Measurements from ENCODE around the gene MAD2L2. TPM values are rescaled to one million over a fixed set of nuclear protein-coding genes. Genes with fewer than 3 reads are reported as not detected.

Gene MAD2L2
- 20.1 TPM for total RNA-seq
- long read RNA-seq, transcript MAD2L2-207 (9 exons, 1,118 nt): major isoform, 8 of 10 reads
- long read RNA-seq, partial matches to known transcripts: 1 of 10 reads
- long read RNA-seq, other reads (novel, unspliced or antisense): 1 of 10 reads

DNA sequence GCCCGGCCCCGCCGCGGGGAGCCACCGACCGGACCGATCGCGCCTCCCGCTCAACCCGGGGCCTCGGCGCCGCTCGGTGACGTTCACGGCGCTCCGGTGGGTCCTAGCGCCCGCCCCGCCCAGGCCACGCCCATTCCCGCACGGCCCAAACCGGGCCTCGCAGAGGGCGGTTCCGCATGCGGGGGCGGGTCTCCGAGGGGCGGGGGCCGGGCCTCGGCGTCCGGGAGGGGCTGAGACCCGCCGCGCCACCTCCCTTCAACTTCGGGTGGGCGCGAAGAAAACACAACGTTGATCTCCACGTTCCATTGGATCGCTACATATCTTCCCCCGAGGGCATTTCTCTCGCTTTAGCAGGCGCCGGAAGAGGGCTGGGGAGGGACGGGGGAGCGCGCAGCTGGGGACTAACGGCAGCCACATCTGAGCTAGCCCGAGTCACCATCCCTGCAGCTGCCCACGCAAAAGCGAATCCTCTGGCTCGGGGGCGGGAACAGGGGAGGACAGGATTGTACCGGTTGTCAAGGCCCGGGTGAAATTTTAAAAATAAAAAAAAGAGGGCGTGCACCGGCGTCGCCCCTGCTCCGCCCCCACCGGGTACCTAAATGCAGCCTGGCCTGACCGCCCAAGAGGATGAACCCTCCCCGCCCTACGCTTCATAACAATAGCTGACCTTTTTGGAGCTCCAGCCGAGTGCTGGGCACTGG, at the start of gene MAD2L2:
TSS of gene MAD2L2 (minus strand) at position 78 of the 701 bp plus-strand sequence. CDS start 547 bp downstream, outside the sequence.
- intact Hi-C loops (cut with DNase I): loop anchor here (1.0 to 5.0 kb wide), 3 partner anchors 17 to 56 kb away; partner anchors contain the start of genes AGTRAP and FBXO6
- ATAC-seq: peak; percentile 98
- peak; percentile 96 for DNase-seq (ENCODE audit: missing footprints)

DNA sequence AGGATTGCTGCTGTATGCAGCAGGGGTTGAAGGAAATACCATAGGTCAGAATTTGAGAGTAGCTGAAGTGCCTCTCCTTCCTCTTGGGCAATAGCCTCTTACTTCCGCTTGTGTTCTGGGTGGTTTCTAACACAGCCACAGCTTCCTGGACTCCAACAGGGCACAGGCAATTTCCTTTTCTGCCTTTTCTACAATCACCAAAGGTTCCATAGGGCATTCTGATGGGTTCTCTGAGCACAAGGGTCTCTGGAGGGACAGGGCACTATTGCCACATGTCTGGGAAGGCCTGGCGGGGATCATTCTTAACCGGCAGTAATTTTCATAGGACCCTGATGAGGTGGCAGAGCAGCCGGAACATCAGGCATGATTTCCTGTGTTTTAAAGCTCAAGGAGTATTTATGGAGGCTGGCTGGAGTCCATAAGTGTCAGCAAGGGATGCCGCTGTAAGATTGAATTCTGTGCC, 49.5 kb upstream of the MAD2L2 start:
- DNase-seq (ENCODE audit: missing footprints) (no peak), ATAC-seq (peak; percentile 40)
- intact Hi-C loops (cut with DNase I): no loop called here

DNA sequence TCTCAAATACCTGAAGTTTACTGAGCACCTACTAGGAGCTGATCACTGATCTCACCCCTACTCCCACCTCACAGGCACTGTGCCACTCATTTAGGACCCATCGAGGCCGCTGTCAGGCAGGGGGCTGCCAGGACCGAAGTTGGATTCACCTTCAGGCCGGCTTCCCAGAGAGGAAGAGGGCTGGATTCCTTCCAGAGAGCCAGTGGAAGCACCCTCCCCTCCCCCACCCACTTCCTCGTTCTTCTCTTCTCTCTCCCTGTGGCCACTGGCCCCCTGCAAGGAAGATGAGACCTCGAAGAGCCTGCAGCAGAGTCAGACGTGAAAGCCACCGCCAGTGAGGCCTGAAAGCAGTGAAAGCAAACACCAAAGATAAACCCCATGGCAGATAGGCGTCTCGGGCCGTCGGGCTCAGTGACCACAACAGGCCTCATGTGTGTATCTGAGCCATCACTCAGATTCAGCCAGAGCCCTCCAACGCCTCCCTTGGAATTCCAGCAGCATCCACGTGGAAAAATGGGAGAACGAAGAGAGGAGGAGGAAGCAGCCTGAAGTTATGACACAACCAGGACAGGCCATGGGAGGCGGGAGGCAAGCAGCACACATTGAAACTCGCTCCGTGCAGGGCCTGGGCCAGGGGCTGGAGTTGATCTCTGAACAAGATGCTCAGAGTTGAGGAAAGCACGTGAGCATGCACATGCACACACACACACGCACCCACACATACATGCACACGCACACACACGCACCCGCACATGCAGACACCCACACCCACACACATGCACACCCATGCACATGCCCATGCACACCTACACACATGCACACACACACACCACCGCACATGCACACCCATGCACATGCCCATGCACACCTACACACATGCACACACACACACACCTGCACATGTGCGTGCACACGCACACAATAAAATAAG, 48.8 kb upstream of the MAD2L2 start:
- DNase-seq (ENCODE audit: missing footprints): no peak
- intact Hi-C loops (cut with DNase I): no loop called here
- ATAC-seq: peak; percentile 2

DNA sequence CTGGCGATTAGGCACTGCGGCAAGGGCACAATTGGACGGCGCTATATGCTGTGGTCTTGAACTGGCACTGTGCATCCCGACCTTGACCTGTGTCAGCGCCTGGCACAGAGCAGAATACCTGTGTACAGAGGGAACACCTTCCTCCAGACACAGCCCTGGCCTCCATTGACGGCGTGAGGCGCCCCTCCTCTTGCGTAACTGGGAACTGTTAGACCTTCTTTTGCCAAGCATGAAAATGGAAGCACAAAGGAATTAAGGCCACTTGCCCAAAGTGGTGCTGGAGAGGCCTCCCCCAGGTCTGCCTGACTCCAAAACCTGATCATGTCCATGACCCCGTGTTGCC, 48.2 kb upstream of the MAD2L2 start:
- intact Hi-C loops (cut with DNase I): no loop called here
- DNase-seq (ENCODE audit: missing footprints) (no peak), ATAC-seq (no peak)

DNA sequence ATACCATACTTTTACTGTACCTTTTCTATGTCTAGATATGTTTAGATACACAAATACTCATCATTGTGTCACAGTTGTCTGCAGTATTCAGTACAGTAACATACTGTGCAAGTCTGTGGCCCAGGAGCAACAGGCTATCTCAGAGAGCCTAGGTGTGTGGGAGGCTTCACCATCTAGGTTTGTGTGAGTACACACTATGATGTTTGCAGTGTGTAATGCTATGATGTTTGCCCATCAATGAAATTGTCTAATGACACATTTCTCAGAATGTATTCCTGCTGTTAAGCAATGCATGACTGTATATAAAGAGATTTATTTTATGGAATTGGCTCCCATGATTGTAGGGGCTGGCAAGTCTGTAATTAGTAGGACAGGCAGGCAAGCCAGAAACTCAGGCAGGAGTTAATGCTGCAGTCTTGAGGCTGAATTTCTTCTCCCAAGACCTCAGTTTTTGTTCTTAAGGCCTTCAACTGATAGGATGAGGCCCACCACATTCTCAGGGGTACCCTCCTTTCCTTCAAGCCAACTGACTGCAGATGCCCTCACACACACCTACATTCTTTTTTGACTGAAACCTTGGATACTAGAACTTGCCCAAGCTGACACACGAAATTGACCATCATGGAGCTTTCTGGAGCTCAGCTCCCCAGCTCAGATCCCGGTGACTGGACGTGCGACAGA, 47.3 kb upstream of the MAD2L2 start:
- ATAC-seq: no peak
- intact Hi-C loops (cut with DNase I): no loop called here
- DNase-seq (ENCODE audit: missing footprints): no peak

DNA sequence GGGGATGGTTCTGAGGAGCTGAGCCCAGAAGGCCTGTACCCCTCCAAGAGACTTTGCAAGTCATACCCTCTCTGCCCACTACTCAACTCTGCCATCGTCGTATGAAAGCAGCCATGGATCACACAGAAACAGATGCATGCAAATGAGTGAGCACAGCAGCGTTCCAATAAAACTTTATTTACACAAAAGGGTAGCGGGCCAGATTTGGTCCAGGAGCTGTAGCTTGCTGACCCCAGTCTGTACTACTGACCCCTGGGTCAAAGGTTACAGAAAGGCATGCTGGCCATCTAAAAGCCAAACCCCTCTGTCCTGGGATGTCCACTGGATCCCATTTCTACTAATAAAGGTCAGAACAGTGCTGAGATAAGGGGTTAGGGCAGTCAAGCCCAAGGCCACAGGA, 46.2 kb upstream of the MAD2L2 start:
- ATAC-seq (no peak), DNase-seq (ENCODE audit: missing footprints) (no peak)
- intact Hi-C loops (cut with DNase I): no loop called here

DNA sequence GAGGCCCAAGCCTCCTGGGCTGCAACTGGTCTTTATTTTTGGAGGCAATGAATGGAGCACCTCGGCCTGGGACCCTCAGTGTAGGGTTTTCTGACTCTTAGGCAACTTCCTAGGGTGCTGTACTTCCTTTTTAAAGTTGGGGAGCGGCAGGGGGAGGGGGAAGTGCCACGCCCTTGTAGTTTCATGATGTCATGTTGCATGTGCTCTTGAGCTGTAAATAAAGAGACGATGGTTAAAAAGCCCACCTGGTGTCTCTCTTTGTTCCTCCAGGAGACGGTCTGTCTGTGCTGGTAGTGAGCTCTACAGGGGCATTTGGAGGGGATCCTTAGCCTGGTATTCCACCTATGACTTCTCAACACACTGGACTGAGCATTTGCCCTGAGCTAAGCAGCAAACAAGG, 44.7 kb upstream of the MAD2L2 start:
- ATAC-seq (no peak), DNase-seq (ENCODE audit: missing footprints) (no peak)
- intact Hi-C loops (cut with DNase I): no loop called here

DNA sequence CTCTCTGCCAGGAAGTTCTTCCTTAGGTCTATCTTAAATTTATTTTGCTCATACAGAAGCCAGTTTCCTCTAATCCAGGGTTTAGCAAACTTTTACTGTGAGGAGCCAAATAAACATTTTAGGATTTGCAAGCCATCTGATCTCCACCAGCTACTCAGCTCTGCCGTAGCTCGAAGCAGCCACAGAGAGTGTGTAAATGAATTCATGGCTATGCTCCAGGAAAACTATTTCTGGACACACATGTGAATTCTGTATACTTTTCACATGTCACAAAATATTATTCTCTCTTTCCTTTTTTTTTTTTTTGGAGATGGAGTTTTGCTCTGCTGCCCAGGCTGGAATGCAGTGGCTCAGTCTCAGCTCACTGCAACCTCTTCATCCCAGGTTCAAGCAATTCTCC, 41.6 kb upstream of the MAD2L2 start:
- no peak for DNase-seq (ENCODE audit: missing footprints)
- intact Hi-C loops (cut with DNase I): loop anchor here (5.0 kb wide), 1 partner anchor 40 kb away; the partner anchor contains the start of gene MAD2L2
- ATAC-seq: no peak

DNA sequence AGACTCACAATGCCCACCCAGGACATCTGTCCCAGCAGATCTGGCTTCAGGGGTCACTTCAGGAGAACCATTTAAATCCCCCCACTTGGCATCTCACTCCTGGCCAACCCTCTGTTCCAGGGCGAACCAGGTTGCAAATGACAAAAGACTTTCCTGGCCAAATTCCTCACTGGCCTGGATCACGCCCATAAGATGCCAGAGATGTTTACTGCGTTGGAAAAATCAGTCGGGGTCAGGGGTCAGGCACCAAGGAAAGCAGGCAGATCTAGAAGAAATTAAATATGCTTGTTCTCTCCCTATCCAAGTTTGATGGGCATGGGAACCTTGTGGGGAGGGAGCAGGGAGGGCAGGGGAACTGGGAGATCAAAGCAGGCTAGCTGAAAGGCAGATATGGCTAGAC, 40.4 kb upstream of the MAD2L2 start:
- DNase-seq (ENCODE audit: missing footprints) (no peak), ATAC-seq (no peak)
- intact Hi-C loops (cut with DNase I): loop anchor here (5.0 kb wide), 1 partner anchor 39 kb away; the partner anchor contains the start of gene MAD2L2

DNA sequence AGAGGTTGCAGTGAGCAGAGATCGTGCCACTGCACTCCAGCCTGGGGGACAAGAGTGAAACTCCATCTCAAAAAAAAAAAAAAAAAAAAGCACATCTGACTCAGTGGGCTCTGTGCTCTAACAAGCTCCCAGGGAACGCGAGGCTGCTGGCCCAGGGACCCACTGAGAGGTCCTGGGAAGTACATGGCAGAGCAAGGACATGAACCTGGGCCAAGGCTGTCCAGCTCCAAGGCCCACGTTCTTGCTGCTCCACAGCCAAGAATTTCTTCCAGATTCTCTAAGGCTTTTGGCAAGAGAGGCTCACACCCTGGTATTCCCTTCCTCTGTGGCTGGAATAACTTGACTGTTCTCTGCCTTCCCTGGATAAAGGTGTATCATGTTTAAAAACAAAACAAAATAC, 39.6 kb upstream of the MAD2L2 start:
- intact Hi-C loops (cut with DNase I): loop anchor here (5.0 kb wide), 1 partner anchor 38 kb away; the partner anchor contains the start of gene MAD2L2
- DNase-seq (ENCODE audit: missing footprints): no peak
- ATAC-seq: no peak

DNA sequence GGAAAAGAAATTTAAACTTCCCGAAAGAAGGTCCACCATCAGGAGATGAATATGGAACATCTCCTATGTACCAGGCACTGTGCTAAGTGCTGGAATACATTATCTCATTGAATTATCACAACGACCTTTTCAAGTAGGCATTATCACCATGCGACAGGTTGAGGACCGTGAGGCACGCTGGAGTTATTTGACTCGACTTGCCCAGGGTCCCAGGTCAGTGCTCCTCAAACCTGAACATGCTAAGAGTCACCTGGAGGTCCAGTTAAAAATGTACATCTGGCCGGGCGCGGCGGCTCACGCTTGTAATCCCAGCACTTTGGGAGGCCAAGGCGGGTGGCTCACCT, 39.1 kb upstream of the MAD2L2 start:
- intact Hi-C loops (cut with DNase I): loop anchor here (5.0 kb wide), 1 partner anchor 38 kb away; the partner anchor contains the start of gene MAD2L2
- no peak for ATAC-seq
- no peak for DNase-seq (ENCODE audit: missing footprints)

DNA sequence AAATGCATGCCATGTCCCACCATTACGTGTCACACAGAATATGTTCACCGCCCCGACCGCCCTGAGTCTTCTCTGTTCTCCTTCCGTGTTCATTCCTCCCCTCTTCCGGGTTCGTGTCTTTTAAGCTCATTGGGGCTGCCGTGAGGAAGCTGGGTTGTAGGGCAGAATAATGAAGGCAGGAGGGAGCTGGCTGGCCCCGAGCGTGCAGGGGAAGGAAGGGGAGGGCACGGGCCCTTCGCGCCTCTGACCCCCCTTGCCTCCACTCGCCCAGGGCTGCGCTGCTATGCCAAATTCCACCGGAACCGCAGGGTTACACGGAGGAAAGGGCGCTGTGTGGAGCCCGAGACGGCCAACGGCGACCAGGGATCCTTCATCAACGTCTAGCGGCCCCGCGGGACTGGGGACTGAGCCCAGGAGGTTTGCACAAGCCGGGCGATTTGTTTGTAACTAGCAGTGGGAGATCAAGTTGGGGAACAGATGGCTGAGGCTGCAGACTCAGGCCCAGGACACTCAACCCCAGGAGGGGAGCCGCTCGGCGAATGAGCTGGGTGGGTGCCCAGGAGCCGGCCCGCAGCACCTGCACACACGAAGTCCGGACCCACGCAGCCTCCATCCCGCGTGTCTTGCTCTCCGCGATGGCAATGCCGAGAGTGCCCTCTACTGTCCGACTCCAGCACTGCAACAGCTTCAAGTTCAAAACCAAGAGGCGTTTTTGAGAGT, 38.5 kb upstream of the MAD2L2 start:
- peak; percentile 77 for ATAC-seq
- peak; percentile 94 for DNase-seq (ENCODE audit: missing footprints)
- intact Hi-C loops (cut with DNase I): loop anchor here (1.0 to 5.0 kb wide), 2 partner anchors 37 to 69 kb away; partner anchors contain the start of gene MAD2L2

DNA sequence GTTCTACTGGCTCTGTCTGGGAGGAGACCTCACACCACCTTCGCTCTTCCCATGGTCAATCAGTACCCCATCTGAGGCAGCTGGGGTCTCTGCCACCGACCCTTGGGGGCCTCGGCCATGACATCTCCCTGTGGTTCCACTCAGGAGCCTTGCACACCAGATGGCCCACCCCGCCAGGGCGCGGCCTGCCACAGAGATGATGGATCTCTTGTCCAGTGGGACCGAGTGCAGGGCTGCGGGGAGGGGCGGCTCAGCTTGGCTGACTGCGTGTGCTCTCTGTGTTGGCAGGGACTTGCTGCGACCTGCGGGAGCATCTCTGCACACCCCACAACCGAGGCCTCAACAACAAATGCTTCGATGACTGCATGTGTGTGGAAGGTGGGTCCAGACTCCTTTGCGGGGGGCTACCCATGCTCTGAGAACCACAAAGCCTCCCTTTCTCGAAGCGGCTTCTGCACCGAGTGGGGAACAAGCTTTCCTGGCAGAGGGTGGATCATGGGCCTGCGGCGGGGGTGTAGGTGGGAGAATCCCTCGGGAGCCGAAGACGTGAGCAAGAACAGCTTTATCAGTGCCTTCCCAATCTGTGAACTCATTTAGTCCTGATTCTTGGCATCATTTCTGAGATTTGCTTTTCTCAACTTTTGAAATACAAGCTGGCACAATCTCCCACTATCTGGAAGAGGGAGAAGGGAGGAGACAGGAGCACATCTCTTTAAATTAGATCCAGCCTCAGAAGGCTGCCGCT, 34.1 kb upstream of the MAD2L2 start:
- DNase-seq (ENCODE audit: missing footprints): no peak
- no peak for ATAC-seq
- intact Hi-C loops (cut with DNase I): no loop called here

DNA sequence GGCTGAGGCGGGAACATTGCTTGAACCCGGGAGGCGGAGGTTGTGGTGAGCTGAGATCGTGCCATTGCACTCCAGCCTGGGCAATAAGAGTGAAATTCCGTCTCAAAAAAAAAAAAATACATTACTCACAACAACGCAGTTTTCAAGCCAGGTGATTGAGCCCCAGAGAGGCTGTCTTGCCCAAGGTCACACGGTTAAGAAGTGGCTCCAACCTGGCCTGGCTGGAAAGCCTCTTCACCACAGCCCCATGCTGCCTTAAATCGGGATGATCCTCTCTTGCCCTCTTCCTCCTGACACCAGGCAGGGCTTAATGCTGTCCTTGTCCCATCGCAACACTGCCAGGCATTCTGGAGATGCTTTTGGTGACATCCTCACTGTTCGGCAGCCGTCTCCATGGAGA, 32.1 kb upstream of the MAD2L2 start:
- ATAC-seq (no peak), DNase-seq (ENCODE audit: missing footprints) (no peak)
- intact Hi-C loops (cut with DNase I): no loop called here

DNA sequence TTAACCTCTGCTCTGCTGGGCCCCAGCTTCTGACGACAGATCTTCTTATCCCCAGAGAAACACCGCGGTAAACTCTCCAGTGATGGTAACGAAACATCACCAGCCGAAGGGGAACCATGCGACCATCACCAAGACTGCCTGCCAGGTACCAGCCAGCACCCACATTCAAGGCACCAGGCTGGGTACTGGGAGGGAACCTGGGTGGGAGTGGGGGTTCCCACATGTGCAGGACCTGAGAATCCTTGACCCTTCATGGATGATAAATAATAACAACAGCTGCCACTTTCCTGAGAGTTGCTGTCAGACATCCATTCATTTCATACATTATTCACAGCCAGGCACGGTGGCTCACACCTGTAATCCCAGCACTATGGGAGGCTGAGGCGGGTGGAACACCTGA, 31.3 kb upstream of the MAD2L2 start:
- DNase-seq (ENCODE audit: missing footprints): peak; percentile 15
- intact Hi-C loops (cut with DNase I): no loop called here
- no peak for ATAC-seq

DNA sequence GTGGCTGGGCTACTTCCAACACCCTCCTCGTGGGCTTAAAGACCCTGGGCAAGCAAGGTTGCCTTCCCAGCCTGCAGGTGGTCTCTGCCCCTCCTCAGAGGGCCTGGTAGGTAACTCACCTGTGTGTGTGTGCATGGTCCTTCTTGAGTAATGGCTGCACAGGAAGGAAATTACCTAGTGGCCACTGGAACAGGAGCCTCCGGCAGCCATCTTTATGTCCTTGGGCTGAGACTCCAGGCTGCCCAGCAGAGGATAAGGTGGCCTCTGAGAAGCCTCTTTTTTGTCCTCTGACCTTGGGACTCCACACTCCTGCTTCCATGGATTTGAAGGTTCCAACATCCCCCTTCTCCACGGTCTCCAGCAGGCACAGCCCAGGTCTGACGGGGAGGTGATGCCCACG, 30.5 kb upstream of the MAD2L2 start:
- ATAC-seq: no peak
- intact Hi-C loops (cut with DNase I): no loop called here
- DNase-seq (ENCODE audit: missing footprints): peak; percentile 9

DNA sequence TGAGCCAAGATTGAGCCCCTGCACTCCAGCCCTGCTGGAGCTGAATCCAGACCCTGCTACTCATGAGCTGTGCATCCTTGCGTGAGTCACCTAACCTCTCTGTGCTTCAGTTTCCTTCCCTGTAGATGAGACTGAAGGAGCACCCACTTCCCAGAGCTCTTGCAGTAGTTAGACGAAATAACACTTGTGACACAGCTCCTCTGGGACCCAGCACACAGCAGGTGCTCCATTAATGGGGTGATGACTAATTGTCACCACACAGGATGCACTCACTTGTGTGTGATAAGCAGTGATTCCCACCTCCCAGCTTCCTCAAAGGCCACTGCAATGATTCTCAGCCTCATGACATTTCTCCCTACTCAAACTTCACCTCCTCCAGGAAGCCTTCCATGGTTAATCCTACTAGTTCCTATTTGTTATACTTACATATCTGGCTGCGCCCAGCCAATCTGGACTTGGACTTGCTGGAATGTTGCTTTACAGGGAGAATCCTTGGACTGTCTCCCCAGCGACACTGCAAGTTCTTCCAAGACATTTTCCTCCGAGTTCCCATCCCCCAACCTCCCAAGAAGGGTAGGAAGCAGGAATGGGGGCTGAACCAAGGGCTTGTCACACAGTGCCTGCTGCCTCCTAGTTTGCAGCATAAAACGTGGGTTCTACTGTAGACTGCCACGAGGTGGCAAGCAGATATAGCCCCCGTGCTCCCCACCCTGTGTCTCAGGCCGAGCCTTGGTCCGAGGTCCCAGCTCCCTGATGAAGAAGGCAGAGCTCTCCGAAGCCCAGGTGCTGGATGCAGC, 27.8 kb upstream of the MAD2L2 start:
- ATAC-seq (no peak), DNase-seq (ENCODE audit: missing footprints) (peak; percentile 43)
- intact Hi-C loops (cut with DNase I): no loop called here

All from Right ventricle myocardium inferior (tissue), 1 donor.